H1 (cell line): ENCODE measurements around the gene ADRM1. TPM values are rescaled to one million over a fixed set of nuclear protein-coding genes. Genes with fewer than 3 reads are reported as not detected.

Experiments
- BRCA1 ChIP-seq: IDR thresholded peaks from 2 replicates; pipeline ENCODE4 v1.6.1; 2012; ENCODE audit warnings: low read depth, low read length, improper control_type of control experiment
- EZH2 ChIP-seq: fragments of 200-600 bp; sonication (generic); IDR thresholded peaks from 2 replicates; pipeline ENCODE4 v1.7.1; 2012; ENCODE audit warnings: low read depth, mild to moderate bottlenecking, moderate library complexity, low read length, inconsistent platforms; ENCODE audit not compliant: severe bottlenecking
- NANOG ChIP-seq: IDR thresholded peaks from 2 replicates; pipeline ENCODE4 v1.6.1; 2011; ENCODE audit warnings: low read length, low read depth, mild to moderate bottlenecking, inconsistent platforms; ENCODE audit not compliant: insufficient read depth, poor library complexity, severe bottlenecking
- POLR2A ChIP-seq, 2 experiments: IDR thresholded peaks; 1 replicate in 1 of 2; 2 replicates in 1 of 2; pipeline ENCODE4 v1.6.1; 2011; ENCODE audit warnings: low read depth in 2 of 2, low read length in 2 of 2, mild to moderate bottlenecking in 2 of 2; ENCODE audit errors: control extremely low read depth in 1 of 2
- POU5F1 ChIP-seq: IDR thresholded peaks from 2 replicates; pipeline ENCODE4 v1.6.1; 2011; ENCODE audit warnings: low read depth, mild to moderate bottlenecking, low read length, moderate library complexity
- RBBP5 ChIP-seq: IDR thresholded peaks from 2 replicates; pipeline ENCODE4 v1.7.1; 2012; ENCODE audit warnings: low read depth, mild to moderate bottlenecking, inconsistent platforms, low read length, moderate library complexity, borderline replicate concordance
- RNF2 ChIP-seq: fragments of 200-900, 300-1000 bp; sonication (generic); IDR thresholded peaks from 2 replicates; pipeline ENCODE4 v1.7.1; 2016; ENCODE audit warnings: borderline replicate concordance, low read depth, mild to moderate bottlenecking, antibody characterized with exemption, low read length; ENCODE audit not compliant: poor library complexity, severe bottlenecking; ENCODE audit errors: missing control alignments
- SIN3A ChIP-seq, 2 experiments: IDR thresholded peaks in 1 of 2; conservative IDR thresholded peaks in 1 of 2; 2 replicates each; pipeline ENCODE4 v1.6.1; 2011 to 2012; ENCODE audit warnings: low read length in 2 of 2, improper control_type of control experiment in 1 of 2, low read depth in 1 of 2, mild to moderate bottlenecking in 1 of 2
- SIRT6 ChIP-seq: IDR thresholded peaks from one replicate; pipeline ENCODE4 v1.7.1; 2012; ENCODE audit warnings: low read length, inconsistent platforms
- SRF ChIP-seq: IDR thresholded peaks from 2 replicates; pipeline ENCODE4 v1.6.1; 2011; ENCODE audit warnings: mild to moderate bottlenecking, low read depth, low read length, moderate library complexity
- polyA plus RNA-seq, 7 experiments: library from polyadenylated mRNA; depleted of rRNA in 3 of 7; stranded (reverse) in 5 of 7; unstranded in 2 of 7; fragments of >200 nt in 5 of 7; fragments of 200-250 nt in 2 of 7; gene quantifications; 1 replicate in 5 of 7; 2 replicates in 1 of 7; 4 replicates in 1 of 7; pipeline versions ENCODE4 v1.2.1 to v1.2.3, GENCODE V29; 2011 to 2013; ENCODE audit warnings: missing spikeins in 2 of 7, mixed read lengths in 2 of 7
- total RNA-seq: library from RNA; stranded (reverse); fragmentation: NEBNext Ultra II Directional; extraction: Animal tissue kit (Norgen Biotek cat#: 25700); gene quantifications from 2 replicates; pipeline ENCODE4 v1.2.1, GENCODE V29; 2021
- TF ChIP-seq, protein P1 (sequence below): fragments of 300-600 bp; sonication (generic); IDR thresholded peaks from 2 replicates; pipeline ENCODE4 v1.7.1; 2012; ENCODE audit warnings: low read length, moderate library complexity, mild to moderate bottlenecking, inconsistent platforms; ENCODE audit not compliant: insufficient replicate concordance

Gene ADRM1
- total and polyA plus RNA-seq, 2 of the 8 experiments (the other 6 are each of a cell fraction or from before 2014, with no cell fraction given): 126 to 214 TPM

DNA sequence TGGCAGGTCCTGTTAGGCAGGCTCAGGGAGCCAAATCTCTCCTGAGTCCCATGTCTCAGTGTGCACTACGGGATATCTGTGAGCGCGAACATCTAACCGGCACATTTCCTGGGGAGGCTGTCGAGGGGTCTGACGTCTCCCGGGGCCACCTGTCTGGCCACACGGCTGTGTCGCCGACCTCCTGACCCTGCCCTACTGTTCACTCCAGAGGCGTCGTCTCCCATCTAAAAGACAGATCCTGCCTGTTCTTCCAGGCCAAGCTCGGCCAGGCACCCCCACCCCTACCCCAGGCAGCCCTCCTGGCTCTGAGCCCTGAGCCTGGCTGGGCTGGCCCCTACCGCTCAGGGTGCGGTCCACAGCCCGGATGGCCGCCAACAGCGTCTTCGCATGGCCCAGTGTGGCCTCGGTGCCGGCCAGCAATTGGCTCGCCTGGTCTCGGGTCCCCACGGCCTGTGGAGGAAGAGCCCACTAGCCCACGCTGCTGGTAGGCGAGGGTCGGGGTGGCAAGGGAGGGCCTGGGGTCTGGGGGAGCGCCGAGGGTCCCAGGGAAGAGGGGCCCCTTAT is 16.6 kb downstream of the ADRM1 start (continued):
- TF ChIP-seq, protein P1, sequence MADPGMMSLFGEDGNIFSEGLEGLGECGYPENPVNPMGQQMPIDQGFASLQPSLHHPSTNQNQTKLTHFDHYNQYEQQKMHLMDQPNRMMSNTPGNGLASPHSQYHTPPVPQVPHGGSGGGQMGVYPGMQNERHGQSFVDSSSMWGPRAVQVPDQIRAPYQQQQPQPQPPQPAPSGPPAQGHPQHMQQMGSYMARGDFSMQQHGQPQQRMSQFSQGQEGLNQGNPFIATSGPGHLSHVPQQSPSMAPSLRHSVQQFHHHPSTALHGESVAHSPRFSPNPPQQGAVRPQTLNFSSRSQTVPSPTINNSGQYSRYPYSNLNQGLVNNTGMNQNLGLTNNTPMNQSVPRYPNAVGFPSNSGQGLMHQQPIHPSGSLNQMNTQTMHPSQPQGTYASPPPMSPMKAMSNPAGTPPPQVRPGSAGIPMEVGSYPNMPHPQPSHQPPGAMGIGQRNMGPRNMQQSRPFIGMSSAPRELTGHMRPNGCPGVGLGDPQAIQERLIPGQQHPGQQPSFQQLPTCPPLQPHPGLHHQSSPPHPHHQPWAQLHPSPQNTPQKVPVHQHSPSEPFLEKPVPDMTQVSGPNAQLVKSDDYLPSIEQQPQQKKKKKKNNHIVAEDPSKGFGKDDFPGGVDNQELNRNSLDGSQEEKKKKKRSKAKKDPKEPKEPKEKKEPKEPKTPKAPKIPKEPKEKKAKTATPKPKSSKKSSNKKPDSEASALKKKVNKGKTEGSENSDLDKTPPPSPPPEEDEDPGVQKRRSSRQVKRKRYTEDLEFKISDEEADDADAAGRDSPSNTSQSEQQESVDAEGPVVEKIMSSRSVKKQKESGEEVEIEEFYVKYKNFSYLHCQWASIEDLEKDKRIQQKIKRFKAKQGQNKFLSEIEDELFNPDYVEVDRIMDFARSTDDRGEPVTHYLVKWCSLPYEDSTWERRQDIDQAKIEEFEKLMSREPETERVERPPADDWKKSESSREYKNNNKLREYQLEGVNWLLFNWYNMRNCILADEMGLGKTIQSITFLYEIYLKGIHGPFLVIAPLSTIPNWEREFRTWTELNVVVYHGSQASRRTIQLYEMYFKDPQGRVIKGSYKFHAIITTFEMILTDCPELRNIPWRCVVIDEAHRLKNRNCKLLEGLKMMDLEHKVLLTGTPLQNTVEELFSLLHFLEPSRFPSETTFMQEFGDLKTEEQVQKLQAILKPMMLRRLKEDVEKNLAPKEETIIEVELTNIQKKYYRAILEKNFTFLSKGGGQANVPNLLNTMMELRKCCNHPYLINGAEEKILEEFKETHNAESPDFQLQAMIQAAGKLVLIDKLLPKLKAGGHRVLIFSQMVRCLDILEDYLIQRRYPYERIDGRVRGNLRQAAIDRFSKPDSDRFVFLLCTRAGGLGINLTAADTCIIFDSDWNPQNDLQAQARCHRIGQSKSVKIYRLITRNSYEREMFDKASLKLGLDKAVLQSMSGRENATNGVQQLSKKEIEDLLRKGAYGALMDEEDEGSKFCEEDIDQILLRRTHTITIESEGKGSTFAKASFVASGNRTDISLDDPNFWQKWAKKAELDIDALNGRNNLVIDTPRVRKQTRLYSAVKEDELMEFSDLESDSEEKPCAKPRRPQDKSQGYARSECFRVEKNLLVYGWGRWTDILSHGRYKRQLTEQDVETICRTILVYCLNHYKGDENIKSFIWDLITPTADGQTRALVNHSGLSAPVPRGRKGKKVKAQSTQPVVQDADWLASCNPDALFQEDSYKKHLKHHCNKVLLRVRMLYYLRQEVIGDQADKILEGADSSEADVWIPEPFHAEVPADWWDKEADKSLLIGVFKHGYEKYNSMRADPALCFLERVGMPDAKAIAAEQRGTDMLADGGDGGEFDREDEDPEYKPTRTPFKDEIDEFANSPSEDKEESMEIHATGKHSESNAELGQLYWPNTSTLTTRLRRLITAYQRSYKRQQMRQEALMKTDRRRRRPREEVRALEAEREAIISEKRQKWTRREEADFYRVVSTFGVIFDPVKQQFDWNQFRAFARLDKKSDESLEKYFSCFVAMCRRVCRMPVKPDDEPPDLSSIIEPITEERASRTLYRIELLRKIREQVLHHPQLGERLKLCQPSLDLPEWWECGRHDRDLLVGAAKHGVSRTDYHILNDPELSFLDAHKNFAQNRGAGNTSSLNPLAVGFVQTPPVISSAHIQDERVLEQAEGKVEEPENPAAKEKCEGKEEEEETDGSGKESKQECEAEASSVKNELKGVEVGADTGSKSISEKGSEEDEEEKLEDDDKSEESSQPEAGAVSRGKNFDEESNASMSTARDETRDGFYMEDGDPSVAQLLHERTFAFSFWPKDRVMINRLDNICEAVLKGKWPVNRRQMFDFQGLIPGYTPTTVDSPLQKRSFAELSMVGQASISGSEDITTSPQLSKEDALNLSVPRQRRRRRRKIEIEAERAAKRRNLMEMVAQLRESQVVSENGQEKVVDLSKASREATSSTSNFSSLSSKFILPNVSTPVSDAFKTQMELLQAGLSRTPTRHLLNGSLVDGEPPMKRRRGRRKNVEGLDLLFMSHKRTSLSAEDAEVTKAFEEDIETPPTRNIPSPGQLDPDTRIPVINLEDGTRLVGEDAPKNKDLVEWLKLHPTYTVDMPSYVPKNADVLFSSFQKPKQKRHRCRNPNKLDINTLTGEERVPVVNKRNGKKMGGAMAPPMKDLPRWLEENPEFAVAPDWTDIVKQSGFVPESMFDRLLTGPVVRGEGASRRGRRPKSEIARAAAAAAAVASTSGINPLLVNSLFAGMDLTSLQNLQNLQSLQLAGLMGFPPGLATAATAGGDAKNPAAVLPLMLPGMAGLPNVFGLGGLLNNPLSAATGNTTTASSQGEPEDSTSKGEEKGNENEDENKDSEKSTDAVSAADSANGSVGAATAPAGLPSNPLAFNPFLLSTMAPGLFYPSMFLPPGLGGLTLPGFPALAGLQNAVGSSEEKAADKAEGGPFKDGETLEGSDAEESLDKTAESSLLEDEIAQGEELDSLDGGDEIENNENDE: no peak
- no peak for TF ChIP-seq SIRT6
- TF ChIP-seq SIN3A (conservative IDR thresholded peaks at IDR 0.05 in 1 of 2, IDR thresholded peaks at IDR 0.05 in 1 of 2; ENCODE audit: low read depth in 1 of 2, low read length in 2 of 2): no peak
- TF ChIP-seq POLR2A (IDR thresholded peaks at IDR 0.05; ENCODE audit: control extremely low read depth in 1 of 2, low read depth in 2 of 2, low read length in 2 of 2): no peak
- no peak for TF ChIP-seq NANOG
- TF ChIP-seq RNF2: no peak
- no peak for TF ChIP-seq POU5F1
- no peak for TF ChIP-seq BRCA1
- TF ChIP-seq RBBP5: no peak
- no peak for TF ChIP-seq EZH2
- no peak for TF ChIP-seq SRF
